GM08714 (cell line): ENCODE results near the gene NAA10.

Experiments used
- H3K4me3 ChIP-seq: fragments of 200-500 bp; sonication (Bioruptor generic); 2 replicates; pipeline ENCODE4 v1.5.1; 2014; ENCODE audit warnings: mild to moderate bottlenecking, low read length, inconsistent platforms
- ZNF274 ChIP-seq: IDR thresholded peaks from 2 replicates; pipeline ENCODE4 v1.6.1; 2012; ENCODE audit warnings: mild to moderate bottlenecking, low read depth, low read length

The NAA10 gene

GRCh38 chrX:153906126-153906917, 28.5 kb downstream of the NAA10 start:
- H3K4me3 ChIP-seq = no peak overlapping the region
- no peak for TF ChIP-seq ZNF274

- no peak for TF ChIP-seq ZNF274
- H3K4me3 ChIP-seq = no peak overlapping the region
These were observed 29.2 kb downstream of the NAA10 start for GRCh38 chrX:153905481-153906095.

GRCh38 chrX:153903991-153904957, 30.6 kb downstream of the NAA10 start, which contains the start of gene AVPR2:
Gene AVPR2 (plus strand): TSS chrX:153904673. CDS start chrX:153905146, 473 bp downstream.
- TF ChIP-seq ZNF274 = no peak
- no peak within 1 kb of the TSS for H3K4me3 ChIP-seq

- TF ChIP-seq ZNF274 = no peak
- no peak overlapping the region for H3K4me3 ChIP-seq
These were observed 31.4 kb downstream of the NAA10 start for GRCh38 chrX:153903238-153903980.

GRCh38 chrX:153902385-153902784, 32.5 kb downstream of the NAA10 start:
- H3K4me3 ChIP-seq = no peak overlapping the region
- TF ChIP-seq ZNF274 = no peak

- no peak for TF ChIP-seq ZNF274
- no peak overlapping the region for H3K4me3 ChIP-seq
These were observed 33.1 kb downstream of the NAA10 start for GRCh38 chrX:153901753-153902140.

GRCh38 chrX:153900831-153901752, 33.7 kb downstream of the NAA10 start:
- no peak overlapping the region for H3K4me3 ChIP-seq
- TF ChIP-seq ZNF274 = no peak

- no peak for TF ChIP-seq ZNF274
These were observed 36.9 kb downstream of the NAA10 start for GRCh38 chrX:153897899-153898298.

GRCh38 chrX:153889123-153889522, 45.7 kb downstream of the NAA10 start:
- H3K4me3 ChIP-seq = no peak overlapping the region
- no peak for TF ChIP-seq ZNF274

More at GRCh38 chrX:153897899-153898298, 36.9 kb downstream of the NAA10 start:
- H3K4me3 ChIP-seq = no peak overlapping the region

GRCh38 chrX:153888344-153888743, 46.5 kb downstream of the NAA10 start:
- TF ChIP-seq ZNF274 = no peak
- H3K4me3 ChIP-seq = no peak overlapping the region

- no peak overlapping the region for H3K4me3 ChIP-seq
- TF ChIP-seq ZNF274 = no peak
These were observed 47.5 kb downstream of the NAA10 start for GRCh38 chrX:153887385-153887784.

- TF ChIP-seq ZNF274 = no peak
- H3K4me3 ChIP-seq = no peak overlapping the region
These were observed 47.9 kb downstream of the NAA10 start for GRCh38 chrX:153886915-153887314.
